Vagina (tissue), 2 donors: ENCODE measurements around the gene FAM53B. TPM values are rescaled to one million over a fixed set of nuclear protein-coding genes. Genes with fewer than 3 reads are reported as not detected.
"Not testable (repeated sequence)": the region's sequence is repeated elsewhere in the genome, so short reads cannot be mapped to it uniquely, and the experiment has no call there.

ENCODE experiments used
- DNase-seq, 2 donors: peaks; one replicate each; pipeline ENCODE4 v3.0.0-alpha.2; 2017; ENCODE audit errors: extremely low spot score in 2 of 2
- H3K27ac ChIP-seq: fragments of 200-600 bp; sonication (generic); one replicate; pipeline ENCODE4 v1.5.1; 2019
- H3K27me3 ChIP-seq: fragments of 200-600 bp; sonication (generic); one replicate; pipeline ENCODE4 v1.5.1; 2019
- H3K36me3 ChIP-seq, 2 donors: fragments of 200-600 bp; sonication (generic); one replicate each; pipeline ENCODE4 v1.5.1; 2017 to 2019
- H3K4me1 ChIP-seq: fragments of 200-600 bp; sonication (generic); one replicate; pipeline ENCODE4 v1.5.1; 2019
- H3K4me3 ChIP-seq, 2 donors: fragments of 200-600 bp; sonication (generic); 1 replicate in 1 of 2; 2 replicates in 1 of 2; pipeline ENCODE4 v1.5.1; 2016 to 2019
- H3K9me3 ChIP-seq: fragments of 200-600 bp; sonication (generic); one replicate; pipeline ENCODE4 v1.5.1; 2019
- POLR2A ChIP-seq, 2 donors: fragments of 450-650 bp; IDR thresholded peaks; one replicate each; pipeline ENCODE4 v1.6.1; 2017; ENCODE audit warnings: antibody characterized with exemption in 2 of 2, mild to moderate bottlenecking in 2 of 2, moderate library complexity in 2 of 2
- POLR2AphosphoS5 ChIP-seq, 2 donors: sonication (generic); formaldehyde crosslinking; IDR thresholded peaks; one replicate each; pipeline ENCODE4 v1.9.0; 2017; ENCODE audit warnings: antibody characterized with exemption in 2 of 2, mild to moderate bottlenecking in 2 of 2, low read depth in 1 of 2; ENCODE audit not compliant: insufficient read depth in 1 of 2
- intact Hi-C: fragments of 100-400 bp; cut with DNase I; formaldehyde crosslinking; loops from one replicate; pipeline ENCODE4 v1.15.1; 2023
- total RNA-seq: library from RNA; depleted of rRNA; stranded (reverse); fragments of >200 nt; gene quantifications from one replicate; pipeline ENCODE4 v1.2.3, GENCODE V29; 2016
- TF ChIP-seq, protein P1 (sequence below), 3 experiments: fragments of 450-650 bp in 2 of 3; fragments of 200-600 bp in 1 of 3; sonication (generic) in 1 of 3; IDR thresholded peaks; one replicate each; pipeline ENCODE4 v1.5.1; 2017 to 2019; ENCODE audit warnings: antibody characterized with exemption in 3 of 3, mild to moderate bottlenecking in 2 of 3, moderate library complexity in 2 of 3

Gene FAM53B
- total RNA-seq: 35.1 TPM

GRCh38 chr10:124744102-124745050, at the start of gene FAM53B:
Gene FAM53B, minus strand, starts transcription at chr10:124744378. Its CDS starts 37,665 bp downstream, at chr10:124706713.
- peaks cover 73% of the 10 kb centered on the region for H3K4me1 ChIP-seq
- no peaks in the 10 kb centered on the region for H3K27me3 ChIP-seq
- no peaks in the 10 kb centered on the region for H3K36me3 ChIP-seq
- H3K9me3 ChIP-seq: no peaks in the 10 kb centered on the region
- TF ChIP-seq POLR2AphosphoS5 (IDR thresholded peaks at IDR 0.05; ENCODE audit: insufficient read depth in 1 of 2, low read depth in 1 of 2): no peak
- peak in 1 of 2 donors; percentile 30 for TF ChIP-seq POLR2A (IDR thresholded peaks at IDR 0.05)
- TF ChIP-seq, protein P1, sequence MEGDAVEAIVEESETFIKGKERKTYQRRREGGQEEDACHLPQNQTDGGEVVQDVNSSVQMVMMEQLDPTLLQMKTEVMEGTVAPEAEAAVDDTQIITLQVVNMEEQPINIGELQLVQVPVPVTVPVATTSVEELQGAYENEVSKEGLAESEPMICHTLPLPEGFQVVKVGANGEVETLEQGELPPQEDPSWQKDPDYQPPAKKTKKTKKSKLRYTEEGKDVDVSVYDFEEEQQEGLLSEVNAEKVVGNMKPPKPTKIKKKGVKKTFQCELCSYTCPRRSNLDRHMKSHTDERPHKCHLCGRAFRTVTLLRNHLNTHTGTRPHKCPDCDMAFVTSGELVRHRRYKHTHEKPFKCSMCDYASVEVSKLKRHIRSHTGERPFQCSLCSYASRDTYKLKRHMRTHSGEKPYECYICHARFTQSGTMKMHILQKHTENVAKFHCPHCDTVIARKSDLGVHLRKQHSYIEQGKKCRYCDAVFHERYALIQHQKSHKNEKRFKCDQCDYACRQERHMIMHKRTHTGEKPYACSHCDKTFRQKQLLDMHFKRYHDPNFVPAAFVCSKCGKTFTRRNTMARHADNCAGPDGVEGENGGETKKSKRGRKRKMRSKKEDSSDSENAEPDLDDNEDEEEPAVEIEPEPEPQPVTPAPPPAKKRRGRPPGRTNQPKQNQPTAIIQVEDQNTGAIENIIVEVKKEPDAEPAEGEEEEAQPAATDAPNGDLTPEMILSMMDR (IDR thresholded peaks at IDR 0.05): no peak
- peak in 1 of 2 donors; percentile 90 for DNase-seq
- intact Hi-C loops: loop anchor here (2.0 to 5.0 kb wide), 3 partner anchors 42 to 208 kb away; no protein-coding TSS in a partner anchor
- H3K27ac ChIP-seq: peak within 1 kb of the TSS; percentile 90
- H3K4me3 ChIP-seq: peak within 1 kb of the TSS; percentile 74 to 87

DNA sequence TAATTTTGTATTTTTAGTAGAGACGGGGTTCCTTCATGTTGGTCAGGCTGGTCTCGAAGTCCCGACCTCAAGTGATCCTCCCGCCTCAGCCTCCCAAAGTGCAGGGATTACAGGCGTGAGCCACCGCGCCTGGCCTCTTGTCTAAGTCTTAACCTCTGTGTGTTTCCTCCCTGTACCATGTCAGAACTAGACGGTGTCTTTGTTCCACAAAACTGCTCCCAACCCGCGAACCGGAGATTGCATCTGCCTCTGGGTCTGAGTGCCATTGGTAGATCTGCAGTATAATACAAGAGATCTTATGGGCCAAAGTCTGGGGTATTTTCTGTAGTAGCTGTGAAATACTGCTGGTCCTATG, 48.8 kb upstream of the FAM53B start:
- Histone ChIP-seq H3K36me3 (no peaks in the 10 kb centered on the region), H3K27me3 (no peaks in the 10 kb centered on the region), H3K4me1 (peaks cover 14% of the 10 kb centered on the region), H3K9me3 (no peaks in the 10 kb centered on the region), H3K27ac (no peak overlapping the region), H3K4me3 (peak overlapping the region in 1 of 2 donors; percentile 87)
- TF ChIP-seq POLR2A (IDR thresholded peaks at IDR 0.05): no peak
- TF ChIP-seq, protein P1 (IDR thresholded peaks at IDR 0.05): no peak
- no peak for TF ChIP-seq POLR2AphosphoS5 (IDR thresholded peaks at IDR 0.05; ENCODE audit: insufficient read depth in 1 of 2, low read depth in 1 of 2)
- DNase-seq: no peak
- intact Hi-C loops: no loop called here

DNA sequence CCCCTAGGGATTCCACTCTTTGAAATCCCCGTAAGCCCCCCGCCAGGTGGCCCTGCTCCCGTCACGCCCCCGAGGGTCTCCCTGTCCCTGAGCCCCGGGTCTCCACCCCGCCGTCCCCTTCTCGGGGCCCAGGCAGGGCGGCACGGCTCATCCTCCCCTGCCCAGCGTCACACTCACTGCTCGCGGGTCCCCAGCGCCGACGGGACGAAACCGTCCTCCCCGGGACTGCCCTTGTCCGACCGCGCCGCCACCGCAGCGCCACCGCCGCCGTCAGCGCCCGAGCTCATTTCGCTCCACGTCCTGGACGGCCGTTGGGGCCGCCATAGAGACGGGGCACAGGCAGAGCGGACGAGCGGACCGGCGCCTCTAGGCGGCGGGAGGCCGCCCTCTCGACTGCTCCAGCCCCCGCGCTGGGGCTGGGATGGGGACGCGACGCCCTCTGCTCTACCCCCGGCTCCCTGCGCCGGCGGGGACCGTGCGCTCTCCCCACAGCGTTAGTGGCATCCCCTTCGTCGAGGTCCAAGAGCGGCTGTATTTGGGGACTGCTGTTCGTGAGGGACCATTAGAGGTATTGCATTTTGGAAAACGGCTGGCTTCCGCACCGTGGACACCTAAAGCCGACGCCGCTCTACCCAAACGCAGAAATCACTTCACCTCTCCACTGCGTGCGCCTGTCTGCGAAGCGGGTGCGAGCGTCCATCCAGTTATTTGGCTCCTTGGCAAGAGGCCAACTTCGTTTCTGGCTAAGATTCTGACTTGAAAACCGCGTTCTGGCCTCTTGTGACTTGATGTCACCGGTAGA, 47.6 kb upstream of the FAM53B start, which contains the start of gene EEF1AKMT2:
TSS of gene EEF1AKMT2 (minus strand) at position 341 of the 802 bp plus-strand sequence. CDS start at position 287, 54 bp downstream.
- H3K4me3 ChIP-seq: peak within 1 kb of the TSS; percentile 66 to 87
- DNase-seq: no peak
- peak within 1 kb of the TSS; percentile 87 for H3K27ac ChIP-seq
- intact Hi-C loops: no loop called here
- peaks cover 14% of the 10 kb centered on the region for H3K4me1 ChIP-seq
- H3K9me3 ChIP-seq: no peaks in the 10 kb centered on the region
- no peaks in the 10 kb centered on the region for H3K27me3 ChIP-seq
- TF ChIP-seq POLR2A (IDR thresholded peaks at IDR 0.05) (peak in 1 of 2 donors; percentile 43), POLR2AphosphoS5 (IDR thresholded peaks at IDR 0.05; ENCODE audit: insufficient read depth in 1 of 2, low read depth in 1 of 2) (peak; percentile 10 to 83)
- TF ChIP-seq, protein P1 (IDR thresholded peaks at IDR 0.05): peak in 2 of 3 experiments; percentile 7 to 47
- H3K36me3 ChIP-seq: no peaks in the 10 kb centered on the region

GRCh38 chr10:124782900-124783299, 38.7 kb upstream of the FAM53B start:
- H3K9me3 ChIP-seq, H3K27ac ChIP-seq, intact Hi-C loops, DNase-seq, H3K4me3 ChIP-seq, H3K27me3 ChIP-seq, H3K4me1 ChIP-seq, H3K36me3 ChIP-seq: not testable (repeated sequence)

DNA sequence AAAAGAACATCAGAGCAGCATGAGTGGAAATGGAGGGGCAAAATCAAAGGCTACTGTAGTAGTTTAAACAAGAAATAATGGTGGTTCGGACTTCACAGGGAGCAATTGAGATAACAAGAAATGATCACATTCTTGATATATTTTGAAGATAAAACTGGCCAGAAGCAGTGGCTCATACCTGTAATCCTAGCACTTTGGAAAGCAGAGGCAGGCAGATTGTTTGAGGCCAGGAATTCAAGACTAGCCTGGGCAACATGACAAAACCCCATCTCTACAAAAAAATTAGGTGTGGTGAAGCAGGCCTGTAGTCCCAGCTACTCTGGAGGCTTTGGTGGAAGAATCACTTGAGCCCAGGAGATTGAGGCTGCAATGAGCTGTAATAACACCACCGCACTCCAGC, 24.6 kb upstream of the FAM53B start:
- Histone ChIP-seq H3K4me3 (no peak overlapping the region), H3K9me3 (no peaks in the 10 kb centered on the region), H3K36me3 (peaks cover 0 to 6% of the 10 kb centered on the region in 2 donors), H3K27me3 (no peaks in the 10 kb centered on the region), H3K4me1 (no peaks in the 10 kb centered on the region), H3K27ac (no peak overlapping the region)
- TF ChIP-seq, protein P1 (IDR thresholded peaks at IDR 0.05): no peak
- TF ChIP-seq POLR2A (IDR thresholded peaks at IDR 0.05) (no peak), POLR2AphosphoS5 (IDR thresholded peaks at IDR 0.05; ENCODE audit: insufficient read depth in 1 of 2, low read depth in 1 of 2) (no peak)
- intact Hi-C loops: no loop called here
- no peak for DNase-seq
